Ovary (tissue), 9 donors: ENCODE measurements around the gene KCNK7. TPM values are rescaled to one million over a fixed set of nuclear protein-coding genes. Genes with fewer than 3 reads are reported as not detected.
A peak's percentile ranks its signal among the peaks of the same experiment; 100 is the strongest.

ENCODE experiments used
- DNase-seq, 5 donors: peaks; one replicate each; pipeline ENCODE4 v3.0.0-alpha.2; 2019 to 2020
- H3K27ac ChIP-seq, 2 donors: fragments of 200-600 bp; one replicate each; pipeline versions ENCODE4 v1.5.1 to v1.8.0; 2019 to 2022
- H3K27me3 ChIP-seq: fragments of 200-600 bp; one replicate; pipeline ENCODE4 v1.8.0; 2022
- H3K36me3 ChIP-seq: fragments of 200-600 bp; sonication (generic); one replicate; pipeline ENCODE4 v1.5.1; 2019
- H3K4me1 ChIP-seq: one replicate; pipeline ENCODE4 v1.8.1; 2013; ENCODE audit warnings: mild to moderate bottlenecking, moderate library complexity; ENCODE audit not compliant: insufficient read depth
- H3K4me3 ChIP-seq: fragments of 200-600 bp; sonication (generic); one replicate; pipeline ENCODE4 v1.5.1; 2017
- H3K9me3 ChIP-seq, 2 donors: fragments of 200-600 bp in 1 of 2; sonication (generic) in 1 of 2; one replicate each; pipeline versions ENCODE4 v1.5.1 to v1.8.1; 2013 to 2019; ENCODE audit warnings: mild to moderate bottlenecking in 1 of 2, moderate library complexity in 1 of 2
- EP300 ChIP-seq: sonication (generic); formaldehyde crosslinking; IDR thresholded peaks from one replicate; pipeline ENCODE4 v1.6.1; 2017; ENCODE audit warnings: antibody characterized with exemption
- POLR2A ChIP-seq: fragments of 450-650 bp; IDR thresholded peaks from one replicate; pipeline ENCODE4 v1.6.1; 2017; ENCODE audit warnings: antibody characterized with exemption, mild to moderate bottlenecking, moderate library complexity
- WGBS, 3 donors: extraction: QIAGEN DNeasy Blood & Tissue Kit in 1 of 3; methylation state at CpG; one replicate each; pipeline versions ENCODE4 v1.1.5 to v1.1.7; 2013 to 2017; 5-methylcytosine and 5-hydroxymethylcytosine counted together
- intact Hi-C, 4 donors: fragments of 100-400 bp; cut with DNase I; formaldehyde crosslinking; loops; one replicate each; pipeline versions ENCODE4 v1.11.0 to v1.15.1; 2022 to 2023
- polyA plus RNA-seq, 2 donors: library from polyadenylated mRNA; stranded (reverse); fragments of 200-250 nt in 1 of 2; fragments of 350-450 nt in 1 of 2; fragmentation: Illumina TruSeq in 1 of 2; extraction: RNeasy Lipid Tissue Mini Kit (QIAGEN cat#74804) in 1 of 2; gene quantifications; one replicate each; pipeline ENCODE4 v1.2.3, GENCODE V29; 2013 to 2014
- total RNA-seq, 7 donors: library from RNA; depleted of rRNA in 2 of 7; stranded (reverse); fragments of >200 nt in 2 of 7; fragmentation: NEBNext Ultra II Directional in 3 of 7; extraction: Animal tissue kit (Norgen Biotek cat#: 25700) in 3 of 7; gene quantifications; one replicate each; pipeline versions ENCODE4 v1.1.0 to v1.2.4, GENCODE V29; 2016 to 2023
- TF ChIP-seq, protein P1 (sequence below), 3 donors: fragments of 450-650 bp in 2 of 3; fragments of 200-600 bp in 1 of 3; IDR thresholded peaks; one replicate each; pipeline versions ENCODE4 v1.5.1 to v1.8.0; 2016 to 2022; ENCODE audit warnings: antibody characterized with exemption in 3 of 3, mild to moderate bottlenecking in 1 of 3
- donor health status: DM: no; HTN: no; CAD: no; lungs with moderate emphysema.
- donor health status: DM: no; HTN: no; CAD: no.
- donor health status: Bipolar disorder and iron deficiency.
- donor health status: DM: yes; HTN: yes; CAD: no.
- donor health status: DM: no; HTN: no; CAD: no.
- donor health status: DM: yes; HTN: yes; CAD: no.

Gene KCNK7
- total and polyA plus RNA-seq, 9 donors = 0.65 to 4.0 (median 1.2) TPM; not detected in 1

GRCh38 chr11:65621460-65621859, 25.9 kb upstream of the KCNK7 start:
- Histone ChIP-seq H3K27ac (no peak overlapping the region), H3K36me3 (no peaks in the 10 kb centered on the region), H3K4me1 (peaks cover 3% of the 10 kb centered on the region), H3K9me3 (no peaks in the 10 kb centered on the region), H3K27me3 (no peaks in the 10 kb centered on the region), H3K4me3 (no peak overlapping the region)
- intact Hi-C loops = no loop called here
- TF ChIP-seq POLR2A (no peak), EP300 (no peak)
- TF ChIP-seq, protein P1, sequence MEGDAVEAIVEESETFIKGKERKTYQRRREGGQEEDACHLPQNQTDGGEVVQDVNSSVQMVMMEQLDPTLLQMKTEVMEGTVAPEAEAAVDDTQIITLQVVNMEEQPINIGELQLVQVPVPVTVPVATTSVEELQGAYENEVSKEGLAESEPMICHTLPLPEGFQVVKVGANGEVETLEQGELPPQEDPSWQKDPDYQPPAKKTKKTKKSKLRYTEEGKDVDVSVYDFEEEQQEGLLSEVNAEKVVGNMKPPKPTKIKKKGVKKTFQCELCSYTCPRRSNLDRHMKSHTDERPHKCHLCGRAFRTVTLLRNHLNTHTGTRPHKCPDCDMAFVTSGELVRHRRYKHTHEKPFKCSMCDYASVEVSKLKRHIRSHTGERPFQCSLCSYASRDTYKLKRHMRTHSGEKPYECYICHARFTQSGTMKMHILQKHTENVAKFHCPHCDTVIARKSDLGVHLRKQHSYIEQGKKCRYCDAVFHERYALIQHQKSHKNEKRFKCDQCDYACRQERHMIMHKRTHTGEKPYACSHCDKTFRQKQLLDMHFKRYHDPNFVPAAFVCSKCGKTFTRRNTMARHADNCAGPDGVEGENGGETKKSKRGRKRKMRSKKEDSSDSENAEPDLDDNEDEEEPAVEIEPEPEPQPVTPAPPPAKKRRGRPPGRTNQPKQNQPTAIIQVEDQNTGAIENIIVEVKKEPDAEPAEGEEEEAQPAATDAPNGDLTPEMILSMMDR (IDR thresholded peaks at IDR 0.05) = no peak
- no peak for DNase-seq
- 91 to 94% (median 93%) methylated on average over 14 of the region's 14 CpGs for WGBS, 3 donors

- Histone ChIP-seq H3K4me1 (peaks cover 3% of the 10 kb centered on the region), H3K9me3 (no peaks in the 10 kb centered on the region), H3K27ac (no peak overlapping the region), H3K27me3 (no peaks in the 10 kb centered on the region), H3K4me3 (no peak overlapping the region), H3K36me3 (no peaks in the 10 kb centered on the region)
- whole genome bisulfite sequencing, 3 donors = 89 to 91% (median 90%) methylated on average over 19 of the region's 19 CpGs
- peak in 1 of 5 donors; percentile 21 for DNase-seq
- no peak for TF ChIP-seq POLR2A
- TF ChIP-seq, protein P1 (IDR thresholded peaks at IDR 0.05) = no peak
- TF ChIP-seq EP300 = no peak
- intact Hi-C loops = no loop called here
Observed at GRCh38 chr11:65620666-65621065, 25.1 kb upstream of the KCNK7 start.

DNA sequence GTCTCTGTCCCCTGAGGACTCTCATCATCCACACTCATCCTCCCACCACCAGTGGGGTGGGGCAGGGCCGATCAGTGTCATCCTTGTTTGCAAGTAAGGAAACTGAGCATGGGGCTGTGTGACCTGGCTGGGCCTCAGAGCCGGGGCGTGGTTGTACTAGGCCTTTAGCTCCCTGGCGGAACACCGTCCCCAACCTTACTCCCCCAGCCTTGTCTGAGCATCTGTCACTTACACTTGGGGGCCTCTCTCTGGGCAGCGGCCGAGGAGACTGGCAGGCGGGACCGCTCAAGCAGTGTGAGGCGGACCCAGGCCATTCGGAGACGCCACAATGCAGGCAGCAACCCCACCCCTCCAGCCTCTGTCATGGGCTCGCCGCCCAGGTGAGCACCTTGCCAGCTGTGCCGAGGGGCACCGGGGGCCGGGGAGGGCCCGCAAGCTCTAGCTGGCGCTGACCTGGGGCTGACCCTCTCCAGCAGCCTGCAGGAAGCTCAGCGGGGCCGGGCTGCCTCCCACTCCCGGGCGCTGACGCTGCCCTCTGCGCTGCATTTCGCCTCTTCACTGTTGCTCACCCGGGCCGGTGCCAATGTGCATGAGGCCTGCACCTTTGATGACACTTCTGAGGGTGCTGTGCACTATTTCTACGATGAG, 23.8 kb upstream of the KCNK7 start:
- Histone ChIP-seq H3K4me3 (no peak overlapping the region), H3K27me3 (no peaks in the 10 kb centered on the region), H3K4me1 (peaks cover 3% of the 10 kb centered on the region), H3K27ac (no peak overlapping the region), H3K9me3 (no peaks in the 10 kb centered on the region), H3K36me3 (no peaks in the 10 kb centered on the region)
- peak in 1 of 5 donors; percentile 31 for DNase-seq
- TF ChIP-seq, protein P1 (IDR thresholded peaks at IDR 0.05) = no peak
- TF ChIP-seq EP300 (no peak), POLR2A (no peak)
- 86 to 89% (median 87%) methylated on average over 27 to 29 of the region's 29 CpGs for WGBS, 3 donors
- intact Hi-C loops = loop anchor here in 1 of 4 donors (2.0 kb wide), 1 partner anchor 149 kb away; no protein-coding TSS in a partner anchor

GRCh38 chr11:65618763-65619162, 23.2 kb upstream of the KCNK7 start:
- H3K4me1 ChIP-seq = peaks cover 3% of the 10 kb centered on the region
- TF ChIP-seq, protein P1 (IDR thresholded peaks at IDR 0.05) = no peak
- no peak for TF ChIP-seq EP300
- TF ChIP-seq POLR2A = no peak
- H3K27me3 ChIP-seq = no peaks in the 10 kb centered on the region
- no peaks in the 10 kb centered on the region for H3K9me3 ChIP-seq
- WGBS, 3 donors = 83 to 90% (median 84%) methylated on average over 14 of the region's 14 CpGs
- H3K36me3 ChIP-seq = no peaks in the 10 kb centered on the region
- no peak overlapping the region for H3K27ac ChIP-seq
- intact Hi-C loops = loop anchor here in 1 of 4 donors (2.0 kb wide), 1 partner anchor 150 kb away; no protein-coding TSS in a partner anchor
- H3K4me3 ChIP-seq = no peak overlapping the region
- peak in 1 of 5 donors; percentile 29 for DNase-seq
